GM12874 (cell line): ENCODE data around the gene MST1R.

Source experiments
- CTCF ChIP-seq: IDR thresholded peaks from 2 replicates; pipeline ENCODE4 v1.5.1; 2011; ENCODE audit warnings: low read depth, mild to moderate bottlenecking, control low read depth, low read length, moderate library complexity; ENCODE audit not compliant: insufficient read depth

The MST1R gene

GRCh38 chr3:49868862-49869466, 34.7 kb downstream of the MST1R start:
- no peak for TF ChIP-seq CTCF

- TF ChIP-seq CTCF, result no peak
Observed at GRCh38 chr3:49867871-49868321, 35.8 kb downstream of the MST1R start.

DNA sequence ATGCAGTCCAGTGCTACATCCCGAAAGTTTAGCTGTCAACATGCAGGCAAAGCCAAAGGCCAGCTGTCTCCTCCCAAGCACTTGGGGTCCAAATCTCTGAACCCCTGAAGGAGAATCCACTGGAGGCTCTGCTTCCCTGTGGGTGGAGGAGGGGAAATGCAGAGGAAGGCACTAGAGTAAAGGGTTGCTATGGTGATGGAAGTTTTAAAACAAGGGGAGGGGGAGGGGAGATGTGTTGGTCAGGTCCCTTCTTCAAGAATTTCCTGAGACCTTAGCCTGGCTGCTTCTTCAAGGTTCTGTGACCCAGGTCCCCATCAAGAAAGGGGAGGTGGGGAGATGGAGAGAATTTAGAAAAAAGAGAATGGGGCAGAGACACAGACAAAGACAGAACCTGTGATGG, 36.3 kb downstream of the MST1R start:
- no peak for TF ChIP-seq CTCF

DNA sequence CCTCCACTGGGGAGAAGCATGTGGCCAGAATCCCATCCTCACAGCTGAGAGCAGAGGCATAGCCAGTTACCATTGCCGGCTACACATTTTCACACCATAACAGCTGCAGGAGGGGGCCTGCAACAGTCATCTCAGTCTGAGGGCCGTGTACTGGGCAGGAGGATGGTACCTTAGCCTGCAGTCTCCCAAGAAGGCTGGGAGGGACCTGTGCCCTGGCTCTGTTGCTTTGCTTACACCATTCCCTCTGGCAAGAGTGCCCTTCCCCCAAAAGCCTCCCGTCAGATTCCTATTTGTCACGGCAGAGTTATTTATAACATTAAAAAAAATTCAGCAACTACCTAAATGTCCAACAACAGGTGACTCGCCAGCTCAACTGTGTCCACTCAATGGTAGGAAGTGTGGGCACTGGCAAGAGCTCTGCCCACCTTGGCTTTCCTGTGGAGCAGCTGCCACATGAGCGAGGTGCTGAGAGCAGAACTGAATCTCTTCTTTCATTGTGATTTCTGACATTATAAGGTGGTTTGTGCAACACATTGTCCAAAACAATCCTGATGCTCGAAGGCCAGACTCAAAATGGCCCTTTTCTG, 38.4 kb downstream of the MST1R start:
- TF ChIP-seq CTCF, result no peak

DNA sequence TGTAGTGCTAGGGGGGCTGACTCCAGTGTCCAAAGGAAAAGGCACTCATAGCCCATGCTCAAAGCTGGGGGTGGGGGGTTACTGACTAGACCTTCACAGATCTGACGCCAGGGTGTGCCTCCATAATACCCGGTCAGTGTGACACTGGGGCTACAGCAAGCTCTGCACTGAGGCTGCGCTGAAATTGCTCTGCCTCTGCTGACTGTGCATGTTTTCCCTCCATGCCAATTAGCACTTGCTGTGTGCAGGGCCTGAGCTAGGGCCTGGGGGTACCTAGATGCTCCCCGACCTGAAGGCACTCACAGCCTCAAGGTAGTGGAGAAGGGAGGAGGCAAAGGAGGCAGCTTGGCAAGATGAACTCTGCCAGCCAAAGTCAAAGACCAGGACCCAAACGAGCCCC, 39.2 kb downstream of the MST1R start:
- TF ChIP-seq CTCF, result no peak

DNA sequence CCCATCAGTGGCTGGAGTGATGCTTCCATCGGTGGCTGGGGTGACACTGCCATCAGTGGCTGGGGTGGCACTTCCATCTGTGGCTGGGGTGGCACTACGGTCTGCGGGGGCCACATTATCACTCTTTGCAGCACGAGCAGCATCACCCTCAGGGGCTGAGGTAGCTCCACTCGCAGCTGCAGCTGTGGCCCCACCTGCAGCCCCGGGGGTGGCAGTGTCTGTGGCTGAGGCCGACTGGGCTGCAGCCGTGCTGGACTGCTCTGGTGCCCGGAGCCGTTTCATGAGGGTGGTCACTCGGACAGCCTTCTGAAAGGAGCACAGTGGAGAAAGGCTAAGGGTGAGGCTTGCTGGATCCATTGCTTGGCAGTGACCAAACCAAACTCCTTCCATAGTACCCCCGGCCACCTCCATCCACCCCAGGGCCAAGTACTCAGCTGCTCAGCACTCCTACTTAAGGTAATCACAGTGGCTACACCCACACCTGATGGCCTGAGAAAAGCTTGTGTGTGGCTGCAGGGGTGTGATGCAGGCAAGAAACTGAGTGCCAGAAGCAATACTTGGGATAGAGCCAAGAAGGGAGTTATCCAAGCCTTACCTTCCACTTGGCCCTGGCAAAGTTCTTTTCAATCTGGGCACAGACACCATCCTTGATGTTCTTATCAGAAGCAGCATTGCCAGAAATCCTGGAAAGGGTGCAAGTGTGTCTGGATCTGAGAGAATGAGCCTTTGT, 43.9 kb downstream of the MST1R start:
- TF ChIP-seq CTCF, result no peak

- TF ChIP-seq CTCF, result no peak
Observed at GRCh38 chr3:49856181-49857005, 47.3 kb downstream of the MST1R start, which contains the start of gene TRAIP. Gene TRAIP, minus strand, starts transcription at chr3:49856564. Its CDS starts 111 bp downstream, at chr3:49856453.
